H7 (cell line): ENCODE measurements around the gene ASB10. TPM values are rescaled to one million over a fixed set of nuclear protein-coding genes. Genes with fewer than 3 reads are reported as not detected.

Experiments
- DNase-seq: peaks from one replicate; pipeline ENCODE4 v3.0.0; 2012
- H3K27me3 ChIP-seq: 2 replicates; pipeline ENCODE4 v1.6.0; 2011; ENCODE audit warnings: mild to moderate bottlenecking, low read length; ENCODE audit not compliant: control insufficient read depth, insufficient read depth
- H3K36me3 ChIP-seq: replicated peaks from 2 replicates; pipeline ENCODE4 v1.5.1; 2011; ENCODE audit warnings: low read length; ENCODE audit not compliant: control insufficient read depth, insufficient read depth
- H3K4me3 ChIP-seq: 2 replicates; pipeline ENCODE4 v1.5.1; 2011; ENCODE audit warnings: low read depth, mild to moderate bottlenecking, control low read depth, low read length, moderate library complexity; ENCODE audit not compliant: insufficient read depth
- total RNA-seq: library from RNA; depleted of rRNA; stranded (reverse); fragments of >200 nt; shearing (Covaris generic); gene quantifications from 2 replicates; pipeline ENCODE4 v1.2.3, GENCODE V29; 2014; rRNA removed

The ASB10 gene
- total RNA-seq, 1 experiment from 2014 or later = not detected

DNA sequence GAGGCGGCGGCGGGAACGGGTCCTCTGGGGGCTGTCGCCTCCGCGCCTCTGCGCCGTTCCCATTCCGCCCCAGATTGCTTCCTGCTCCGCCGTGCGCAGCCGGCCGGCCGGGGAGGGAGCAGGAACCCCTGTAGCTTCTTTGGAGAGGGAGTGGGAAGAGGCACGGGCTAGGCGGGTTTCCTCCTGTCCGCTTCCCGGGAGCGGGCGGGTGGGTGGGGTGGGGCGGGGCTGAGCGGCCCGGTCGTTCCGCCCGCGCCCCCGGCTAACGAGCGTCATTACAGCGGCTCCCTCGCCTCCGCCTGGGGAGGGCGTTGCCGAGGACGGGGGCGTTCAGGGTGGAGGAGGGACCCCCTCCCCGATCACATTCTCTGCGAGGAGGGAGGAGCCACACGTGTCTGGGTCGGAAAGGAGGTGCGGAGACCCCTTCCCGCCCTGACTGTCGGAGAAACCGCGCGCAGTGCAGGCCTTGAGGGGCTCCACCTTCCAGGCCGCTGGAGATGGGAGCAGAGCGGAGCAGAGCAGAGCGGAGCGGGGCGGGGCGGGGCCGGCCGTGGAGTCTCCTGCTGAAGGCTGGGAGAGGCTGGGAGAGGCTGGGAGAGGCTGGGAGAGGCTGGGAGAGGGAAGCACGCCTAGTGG, 61.1 kb downstream of the ASB10 start:
- DNase-seq = peak; percentile 95
- Histone ChIP-seq H3K27me3 (peaks cover 3% of the 10 kb centered on the region; the same call in 1 of the 2 replicates), H3K36me3 (peaks cover 8% of the 10 kb centered on the region), H3K4me3 (peak overlapping the region; percentile 47)

Other genes starting within 250 kb of the ASB10 start
- 9.3 and 9.5 TPM in 2 replicates for gene KCNH2, start 208.9 kb downstream of the ASB10 start, total RNA-seq
- gene NOS3, start 196.2 kb downstream of the ASB10 start, total RNA-seq = 15.5 and 16.5 TPM in 2 replicates
- gene ATG9B, start 162.8 kb downstream of the ASB10 start, total RNA-seq = 1.7 TPM in 2 replicates
- 26.7 and 29.7 TPM in 2 replicates for gene ABCB8, start 158.8 kb downstream of the ASB10 start, total RNA-seq
- gene ASIC3, start 138.7 kb downstream of the ASB10 start, total RNA-seq = 1.4 and 1.6 TPM in 2 replicates
- gene CDK5, start 129.4 kb downstream of the ASB10 start, total RNA-seq = 24.3 and 36.9 TPM in 2 replicates
- gene SLC4A2, start 127.7 kb downstream of the ASB10 start, total RNA-seq = 85.7 and 105 TPM in 2 replicates
- 58.4 and 86.3 TPM in 2 replicates for gene FASTK, start 106.4 kb downstream of the ASB10 start, total RNA-seq
- gene TMUB1, start 103.8 kb downstream of the ASB10 start, total RNA-seq = 67.4 and 73.4 TPM in 2 replicates
- gene AGAP3, start 100.8 kb downstream of the ASB10 start, total RNA-seq = 63.3 and 76.0 TPM in 2 replicates
- 0.62 TPM in 1 of 2 replicates, not detected in the other for gene GBX1, start 19.6 kb downstream of the ASB10 start, total RNA-seq
- 0.74 TPM in 1 of 2 replicates, not detected in the other for gene H2BK1, start 23.2 kb upstream of the ASB10 start, total RNA-seq
- gene ABCF2, start 40.0 kb upstream of the ASB10 start, total RNA-seq = 47.3 and 48.5 TPM in 2 replicates
- 24.7 and 25.0 TPM in 2 replicates for gene CHPF2, start 45.2 kb upstream of the ASB10 start, total RNA-seq
- gene SMARCD3, start 61.4 kb upstream of the ASB10 start, total RNA-seq = 7.2 and 23.6 TPM in 2 replicates
- gene NUB1, start 154.6 kb upstream of the ASB10 start, total RNA-seq = 22.7 and 35.3 TPM in 2 replicates
- 40.6 and 40.8 TPM in 2 replicates for gene WDR86, start 222.8 kb upstream of the ASB10 start, total RNA-seq